ENCODE data around the gene PTPRO.

Gene PTPRO

DNA sequence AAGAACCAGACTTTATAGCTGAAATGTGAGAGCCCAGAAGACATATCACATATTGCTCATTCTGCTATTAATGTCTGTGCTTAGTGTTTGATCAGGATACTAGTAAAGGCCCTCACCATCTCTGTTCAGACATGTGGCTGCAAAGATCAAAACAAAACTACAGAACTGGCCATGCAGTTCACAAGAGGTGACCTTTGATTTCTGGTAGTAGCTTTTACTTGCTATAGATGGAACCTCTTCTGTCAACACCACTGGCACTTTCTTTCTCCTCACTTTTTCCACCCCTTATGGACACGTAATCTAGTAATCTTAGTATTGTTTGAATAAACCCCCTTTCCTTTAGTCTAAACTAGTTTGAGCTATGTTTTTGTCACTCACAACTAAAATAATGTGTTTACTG, 252.0 kb downstream of the PTPRO start:
- DNase-seq: no peak

DNA sequence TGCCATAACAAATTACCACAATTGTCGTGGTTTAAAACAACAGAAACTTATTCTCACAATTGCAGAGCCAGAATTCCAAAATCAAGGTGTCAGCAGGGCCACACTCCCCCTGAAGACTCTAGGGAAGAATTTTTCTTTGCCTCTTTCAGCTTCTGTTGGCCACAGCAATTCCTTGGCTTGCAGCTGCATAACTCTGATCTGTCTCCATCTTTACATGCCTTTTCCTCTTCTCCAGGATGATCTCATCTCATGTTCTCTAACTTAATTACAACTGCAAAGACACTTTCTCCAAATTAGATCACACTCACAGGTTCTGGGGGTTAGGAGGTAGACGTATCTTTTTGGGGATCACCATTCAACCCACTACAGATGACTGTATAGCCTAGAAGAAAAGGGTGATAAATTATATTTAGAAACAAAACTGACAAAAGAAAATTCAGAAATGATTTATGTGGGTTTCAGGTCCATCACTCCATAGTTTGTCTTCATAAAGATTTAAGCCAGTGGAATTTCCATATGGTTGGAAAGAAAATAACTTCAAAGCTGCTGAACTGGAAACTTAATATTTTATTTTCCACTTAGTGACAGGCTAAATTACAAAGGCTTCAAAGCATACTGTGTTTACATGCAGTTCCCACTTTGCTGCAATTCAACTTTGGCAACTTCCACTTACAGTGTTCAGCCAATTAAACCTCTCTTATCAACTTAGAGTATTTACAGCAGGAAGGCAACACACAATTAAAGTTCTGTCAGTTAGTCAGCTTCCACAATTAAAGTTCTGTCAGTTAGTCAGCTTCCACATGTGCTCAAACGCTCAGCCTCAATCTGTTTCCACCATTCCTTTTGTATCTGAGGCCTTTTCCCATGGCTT, 253.6 kb downstream of the PTPRO start:
- DNase-seq: no peak

DNA sequence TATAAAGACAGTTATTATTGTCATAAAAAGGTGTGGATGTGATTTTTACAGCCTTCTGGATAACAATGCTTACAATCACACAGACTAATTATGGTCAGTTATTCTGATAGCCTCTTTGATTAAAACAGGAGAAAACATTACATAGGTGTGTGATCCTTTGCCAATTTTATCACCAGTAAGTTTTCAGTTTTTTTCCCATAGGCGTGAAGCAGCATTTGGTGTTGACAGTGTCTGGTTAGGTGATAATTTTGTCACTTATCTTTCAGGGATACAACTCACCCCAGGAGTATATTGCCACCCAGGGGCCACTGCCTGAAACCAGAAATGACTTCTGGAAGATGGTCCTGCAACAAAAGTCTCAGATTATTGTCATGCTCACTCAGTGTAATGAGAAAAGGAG, 258.1 kb downstream of the PTPRO start:
- DNase-seq: no peak

DNA sequence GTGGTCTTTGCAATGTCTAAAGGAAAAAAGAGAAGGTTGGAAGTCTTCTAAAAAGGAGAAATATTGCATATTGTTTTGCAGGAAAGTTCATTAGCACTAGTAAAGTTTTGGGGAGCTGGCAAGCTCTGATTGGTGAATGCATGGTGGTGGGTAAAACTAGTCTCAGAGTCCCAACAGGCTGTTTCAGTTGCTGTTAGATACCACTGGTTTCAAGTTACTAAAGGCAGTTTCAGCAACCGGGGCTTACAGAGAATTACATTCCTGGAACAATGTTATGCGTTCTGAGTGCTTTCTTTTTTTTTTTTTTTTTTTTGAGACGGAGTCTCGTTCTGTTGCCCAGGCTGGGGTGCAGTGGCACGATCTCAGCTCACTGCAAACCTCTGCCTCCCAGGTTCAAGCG, 258.7 kb downstream of the PTPRO start:
- no peak for DNase-seq

DNA sequence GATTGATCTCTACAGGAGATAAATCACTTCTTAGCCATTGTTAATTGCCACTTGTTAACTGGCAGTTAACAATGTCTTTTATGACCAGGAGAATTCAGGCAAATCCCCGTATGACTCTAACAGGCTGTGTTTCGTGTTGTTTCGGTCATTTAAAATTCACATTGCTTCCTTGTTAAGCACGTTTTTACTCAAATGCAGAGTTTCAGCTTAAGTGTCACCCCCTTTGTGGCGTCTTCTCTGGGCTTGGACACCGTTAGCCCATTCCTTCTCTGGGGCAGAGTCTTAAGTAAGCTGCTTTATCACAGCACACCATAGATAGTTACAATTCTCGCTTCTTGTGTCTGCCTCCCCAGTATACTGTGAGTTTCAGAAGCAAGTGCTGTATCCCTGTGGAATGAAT, 261.5 kb downstream of the PTPRO start:
- no peak for DNase-seq

DNA sequence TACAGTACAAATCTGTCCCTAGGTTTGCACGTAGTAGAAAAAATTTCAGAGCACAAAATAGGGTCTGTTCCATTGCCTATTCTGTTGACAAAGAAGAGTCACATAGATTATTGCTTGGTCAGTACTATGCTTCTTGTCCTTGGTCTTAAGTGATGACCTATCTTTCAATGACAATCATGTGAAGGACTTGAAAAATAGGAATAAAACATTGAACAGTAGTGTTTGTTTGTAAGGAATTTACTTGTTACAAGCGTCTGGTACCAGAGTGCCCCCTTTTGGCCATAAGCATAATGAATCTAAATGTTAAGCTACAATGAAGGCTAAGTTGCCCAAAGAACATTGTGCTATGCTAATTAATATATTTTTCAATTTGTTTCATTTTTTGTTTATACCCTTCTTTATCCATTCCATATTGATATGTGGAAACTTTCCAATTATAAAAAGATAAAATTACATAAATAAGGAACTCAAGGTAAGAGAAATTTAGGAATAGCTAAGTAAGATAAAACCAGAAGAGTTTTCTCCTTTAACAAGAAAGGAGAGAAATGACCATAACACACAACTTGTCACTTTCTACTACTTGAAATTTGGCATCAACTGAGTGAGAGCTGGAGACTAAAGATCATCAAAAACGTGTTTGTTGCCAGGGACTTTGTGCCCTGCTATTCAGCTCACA, 262.2 kb downstream of the PTPRO start:
- peak; percentile 2 for DNase-seq

DNA sequence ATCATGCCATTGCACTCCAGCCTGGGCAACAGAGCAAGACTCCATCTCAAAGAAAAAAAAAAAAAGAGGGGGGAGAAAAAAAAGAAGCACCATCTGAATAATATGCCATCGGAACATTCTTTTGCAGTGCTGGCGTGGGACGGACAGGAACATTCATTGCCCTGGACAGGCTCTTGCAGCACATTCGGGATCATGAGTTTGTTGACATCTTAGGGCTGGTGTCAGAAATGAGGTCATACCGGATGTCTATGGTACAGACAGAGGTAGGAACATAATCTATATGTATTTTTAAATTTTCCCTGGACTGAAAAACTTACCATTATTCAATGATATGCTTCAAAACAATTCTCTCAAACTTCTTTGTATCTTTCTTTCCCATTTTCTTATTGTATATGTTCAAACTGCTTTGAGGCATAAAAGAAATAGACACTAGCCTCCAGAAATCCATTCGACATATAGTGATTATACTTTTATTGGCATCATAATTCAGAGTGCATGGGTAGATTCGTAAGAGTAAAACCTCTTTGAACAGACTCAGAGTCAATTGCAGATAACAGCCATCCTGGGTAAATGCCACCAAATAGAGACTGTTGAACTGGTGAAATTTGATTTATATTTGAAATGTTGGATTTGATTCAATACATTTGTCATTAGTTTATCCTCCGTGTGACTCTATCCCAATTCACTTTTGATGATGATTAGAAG, 267.2 kb downstream of the PTPRO start:
- DNase-seq: no peak

DNA sequence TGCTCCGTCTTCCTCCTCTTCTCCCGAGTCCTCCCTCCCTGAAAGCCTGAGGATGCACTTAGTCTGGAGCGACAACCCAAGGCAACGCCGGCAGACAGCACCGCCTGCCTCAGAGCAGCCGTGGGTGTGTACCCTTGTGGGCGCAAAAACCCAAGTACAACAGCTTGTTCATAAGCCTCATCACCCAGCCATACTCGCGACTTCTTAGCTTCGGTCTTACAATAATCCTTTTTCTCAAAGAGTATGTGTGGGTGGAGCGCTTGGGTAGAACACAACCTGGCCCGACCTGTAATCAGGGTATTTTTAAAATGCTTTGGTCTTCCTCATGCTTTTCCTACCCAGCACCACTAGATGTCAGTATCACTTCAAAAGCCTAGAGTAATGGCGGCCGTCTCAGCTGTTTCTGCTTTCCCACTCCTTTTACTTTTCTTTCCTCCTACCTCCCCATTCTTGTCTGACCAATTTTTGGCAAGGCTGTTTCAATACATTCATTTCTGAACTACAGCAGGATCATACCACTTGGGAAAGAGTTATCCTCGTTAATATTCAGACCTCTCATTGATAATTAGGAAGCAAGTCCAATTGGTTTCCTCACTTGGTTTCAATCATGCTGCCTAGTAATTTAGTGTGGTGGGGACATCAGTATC, 268.0 kb downstream of the PTPRO start:
- DNase-seq: no peak

DNA sequence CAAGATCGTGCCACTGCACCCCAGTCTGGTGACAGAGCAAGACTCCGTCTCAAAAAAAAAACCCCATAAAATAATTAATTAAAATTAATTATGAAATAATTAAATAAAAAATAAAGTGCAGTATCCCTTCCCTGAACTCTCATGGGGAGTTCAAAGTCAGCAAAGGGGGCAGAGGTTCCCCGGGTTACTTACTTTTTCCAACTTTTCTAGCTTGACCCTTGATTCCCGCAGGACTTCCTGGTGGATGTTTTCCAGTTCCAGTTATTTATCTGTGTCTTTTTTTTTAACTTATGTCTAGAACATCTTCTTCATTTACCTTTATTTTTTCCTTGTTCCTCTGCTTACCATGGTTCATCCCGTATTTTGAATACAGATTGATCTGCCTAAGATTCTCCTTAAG, 269.5 kb downstream of the PTPRO start:
- no peak for DNase-seq

DNA sequence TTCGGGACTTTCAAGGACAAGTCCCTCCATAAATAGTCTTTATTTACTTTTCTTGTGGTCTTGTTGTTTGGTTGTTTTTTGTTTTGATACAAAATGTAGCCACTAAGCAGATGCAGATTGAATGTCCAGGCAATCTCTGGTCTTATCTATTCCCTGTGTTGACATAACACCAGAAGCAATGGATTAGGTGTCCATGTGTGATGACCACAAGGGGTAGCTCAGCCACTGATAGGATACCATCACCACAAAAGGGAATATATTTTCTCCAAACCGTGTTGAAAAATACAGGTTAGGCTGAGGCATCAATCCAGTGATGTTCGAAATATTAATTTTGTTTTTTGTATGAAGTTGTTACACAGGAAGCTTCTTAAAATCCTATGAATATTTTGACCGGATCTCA, 270.6 kb downstream of the PTPRO start:
- DNase-seq: no peak

DNA sequence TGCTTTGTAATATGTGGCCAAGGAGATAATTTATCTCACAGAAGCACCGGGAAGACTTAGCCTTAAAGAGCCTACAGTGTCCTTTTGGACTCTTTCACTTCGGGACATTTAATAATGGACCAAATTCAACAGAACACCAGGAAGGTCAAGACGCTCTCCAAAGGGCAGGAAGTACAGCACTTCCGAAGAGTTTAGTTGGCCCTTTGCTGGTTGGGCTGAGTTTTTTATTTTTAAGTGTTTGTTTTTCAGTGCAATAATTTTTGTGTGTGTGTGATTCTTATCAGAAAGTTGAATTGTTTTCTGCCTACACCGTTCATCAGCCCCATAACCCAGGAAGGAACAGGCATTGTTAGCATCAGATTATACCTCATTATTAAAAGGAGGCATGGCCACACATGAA, 273.9 kb downstream of the PTPRO start:
- no peak for DNase-seq

DNA sequence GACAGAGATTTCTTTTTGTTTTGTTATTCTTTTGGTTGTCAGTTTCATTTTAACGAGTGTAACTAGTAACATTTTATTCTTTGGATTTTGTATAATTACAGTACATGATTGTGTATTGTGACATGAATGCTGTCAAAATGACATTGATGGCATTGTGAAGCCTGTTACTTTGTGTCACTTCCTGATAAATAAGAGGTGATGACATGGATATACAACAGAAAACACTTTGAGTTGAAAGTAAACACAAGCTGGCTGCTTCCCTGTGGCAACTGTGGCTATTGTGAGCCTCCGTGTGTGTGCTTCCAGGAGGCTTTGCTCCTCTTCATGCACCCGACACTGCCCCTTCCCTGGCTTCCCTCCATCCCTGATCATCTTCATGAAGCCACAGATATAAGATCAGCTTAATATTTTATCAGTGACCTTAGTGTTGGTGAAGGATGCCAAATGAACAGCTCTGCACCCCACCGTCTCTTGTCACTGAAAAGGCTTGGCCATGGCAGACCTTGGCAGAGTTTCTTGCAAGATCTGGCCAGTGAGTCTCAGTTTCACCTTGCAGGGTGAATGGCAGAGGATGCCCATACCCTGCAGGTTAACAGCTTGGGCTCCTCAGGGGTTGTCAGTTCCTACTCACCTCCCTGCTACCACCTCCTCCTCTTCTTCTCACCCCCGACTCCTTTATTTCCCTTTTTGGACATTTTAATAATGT, 275.0 kb downstream of the PTPRO start:
- DNase-seq: no peak

DNA sequence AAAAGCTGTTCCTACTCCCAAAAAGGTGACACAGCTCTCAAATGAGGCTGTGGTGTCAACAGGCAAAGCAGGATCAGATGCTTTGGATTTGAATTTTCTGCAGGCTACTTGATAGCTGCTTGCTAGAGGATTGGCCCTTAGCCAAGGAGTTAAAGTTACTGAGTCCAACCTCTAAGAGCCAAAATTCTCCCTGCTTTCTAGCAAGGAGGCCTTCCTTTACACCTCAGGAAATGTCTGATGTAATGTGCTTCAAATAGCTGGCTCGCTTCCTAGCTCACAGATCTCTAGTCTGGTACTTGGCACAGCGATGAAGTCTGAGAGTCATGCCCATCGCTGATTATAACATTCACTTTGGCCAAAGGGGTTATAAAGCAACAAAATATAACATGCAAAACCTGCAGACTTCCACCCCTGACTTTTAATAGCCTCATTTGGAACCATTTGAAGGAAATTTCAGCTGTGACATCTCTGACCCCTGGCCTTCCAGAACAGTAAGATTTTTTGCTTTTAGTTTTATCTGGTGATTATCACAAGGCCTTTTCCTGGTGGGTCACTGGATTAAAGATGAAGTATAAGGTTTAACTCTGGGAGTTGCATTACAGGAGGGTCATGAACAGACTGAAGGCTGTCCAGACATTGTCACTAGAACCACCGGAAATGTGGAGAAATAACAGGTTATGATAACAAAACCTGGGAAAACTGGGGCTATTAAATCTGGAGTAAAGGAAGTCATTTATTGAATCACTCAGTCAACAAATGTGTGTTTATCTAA, 277.1 kb downstream of the PTPRO start:
- no peak for DNase-seq

DNA sequence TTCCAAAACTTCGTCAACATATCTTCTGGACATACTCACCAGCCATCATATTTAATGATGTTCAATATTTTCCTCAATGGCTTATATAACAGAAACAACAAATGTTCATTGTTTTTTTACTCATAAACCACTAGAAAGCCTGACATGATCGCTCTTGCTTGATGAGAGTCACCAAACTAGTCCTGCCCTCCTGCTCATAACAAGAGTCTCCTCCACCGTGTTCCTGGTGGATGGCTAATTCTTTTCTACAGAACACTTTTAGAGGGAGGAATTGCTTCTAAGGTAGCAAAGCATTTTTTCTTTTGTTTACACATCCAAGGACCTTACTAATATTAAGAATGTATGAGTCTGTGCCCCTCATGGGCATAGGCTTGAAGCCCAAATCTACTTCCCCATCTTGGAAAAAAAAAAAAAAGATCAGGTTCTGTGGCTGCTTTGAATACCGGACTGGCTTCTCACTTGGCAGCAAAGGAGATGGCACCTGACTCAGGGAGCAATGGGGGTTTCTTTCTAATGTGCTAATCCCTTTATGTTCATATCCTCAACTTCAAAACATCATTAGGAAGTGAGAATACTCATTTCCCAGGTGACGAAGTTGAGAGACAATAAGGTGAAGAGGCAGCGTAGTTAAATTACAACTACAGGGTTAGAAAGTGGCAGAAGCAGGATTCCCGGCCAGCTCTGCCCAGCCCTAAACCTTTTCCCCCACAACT, 278.1 kb downstream of the PTPRO start:
- no peak for DNase-seq

DNA sequence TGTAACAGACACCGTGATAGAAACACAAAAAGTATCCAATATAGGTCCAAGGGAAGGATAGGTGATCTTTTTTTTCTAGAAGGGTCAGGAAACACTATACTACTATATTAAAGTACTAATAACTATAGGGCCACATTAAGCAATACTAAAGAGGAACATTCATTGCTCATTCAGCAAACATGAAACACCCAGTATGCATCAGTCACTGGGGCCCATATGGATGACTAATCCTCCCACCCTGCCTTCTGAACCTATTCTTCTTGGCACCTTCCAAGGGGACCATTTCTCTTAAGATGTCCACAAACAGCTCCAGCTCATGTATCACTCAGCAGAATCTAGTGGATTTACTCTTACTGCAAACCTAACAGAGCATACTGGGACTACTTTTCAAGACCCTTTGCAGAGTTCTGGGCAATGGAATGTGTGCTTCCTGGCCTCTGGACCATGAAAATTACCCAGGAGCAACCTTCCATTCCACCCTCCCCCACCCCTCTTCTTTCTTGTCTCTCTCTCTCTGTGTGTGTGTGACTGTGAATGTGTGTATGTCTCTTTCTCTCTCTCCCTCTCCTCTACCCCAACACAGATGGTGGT, 279.0 kb downstream of the PTPRO start:
- DNase-seq: no peak

DNA sequence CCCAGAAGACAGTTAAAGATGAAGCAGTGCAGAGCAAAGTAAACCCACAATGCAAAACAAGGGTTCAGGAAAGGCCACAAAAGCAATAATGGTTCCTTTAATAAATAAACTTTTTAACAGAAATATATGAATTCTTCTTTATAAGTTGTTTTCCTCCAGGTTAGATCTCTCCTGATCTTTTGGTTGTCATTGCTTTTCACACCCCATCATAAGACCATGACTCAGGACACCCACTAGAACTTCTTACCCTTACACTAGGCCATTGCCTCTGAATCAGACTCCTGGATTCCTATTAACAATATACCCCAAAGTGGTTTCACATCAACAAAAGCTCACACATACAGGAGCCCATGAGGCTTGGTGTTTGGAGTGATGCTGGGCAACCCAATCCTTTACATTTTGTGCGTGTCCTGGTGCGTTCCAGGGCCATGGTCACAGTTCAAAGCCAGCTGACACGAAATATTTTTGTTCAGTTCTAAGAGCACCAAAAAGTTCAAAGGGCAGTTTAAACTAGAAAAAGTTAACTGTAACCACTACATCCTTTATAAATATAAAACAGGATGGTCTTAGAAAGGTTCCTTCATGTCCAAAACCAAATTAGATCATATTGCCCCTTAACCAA, 279.9 kb downstream of the PTPRO start:
- DNase-seq: no peak

DNA sequence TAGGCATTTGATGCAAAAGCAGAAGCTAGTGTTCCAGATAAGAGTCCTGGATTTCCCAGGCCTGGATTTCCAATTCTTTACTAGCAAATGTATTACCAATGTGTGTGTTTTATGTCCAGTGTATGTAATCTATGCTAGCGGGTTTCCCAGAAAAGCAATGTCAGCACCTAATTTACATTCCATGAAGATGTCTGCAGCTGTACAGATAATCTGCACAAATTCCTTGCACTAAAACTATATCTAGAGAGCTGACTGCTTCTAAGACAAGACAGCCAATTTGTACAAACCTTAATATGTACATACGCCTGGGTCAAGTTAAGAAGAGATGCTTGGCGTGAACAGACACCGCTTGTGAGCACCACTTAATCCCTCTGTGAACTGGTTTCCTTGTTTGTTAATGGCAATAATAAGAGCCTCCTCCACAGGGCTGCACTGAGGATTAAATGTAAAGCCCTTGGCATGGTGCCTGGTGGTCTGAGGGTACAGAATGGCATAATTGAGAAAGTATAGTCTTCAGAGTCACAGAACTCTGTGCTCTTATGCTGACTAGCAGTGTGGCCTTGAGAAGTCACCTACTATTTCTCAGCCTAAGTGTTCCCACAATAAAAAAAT, 281.3 kb downstream of the PTPRO start:
- DNase-seq: no peak

DNA sequence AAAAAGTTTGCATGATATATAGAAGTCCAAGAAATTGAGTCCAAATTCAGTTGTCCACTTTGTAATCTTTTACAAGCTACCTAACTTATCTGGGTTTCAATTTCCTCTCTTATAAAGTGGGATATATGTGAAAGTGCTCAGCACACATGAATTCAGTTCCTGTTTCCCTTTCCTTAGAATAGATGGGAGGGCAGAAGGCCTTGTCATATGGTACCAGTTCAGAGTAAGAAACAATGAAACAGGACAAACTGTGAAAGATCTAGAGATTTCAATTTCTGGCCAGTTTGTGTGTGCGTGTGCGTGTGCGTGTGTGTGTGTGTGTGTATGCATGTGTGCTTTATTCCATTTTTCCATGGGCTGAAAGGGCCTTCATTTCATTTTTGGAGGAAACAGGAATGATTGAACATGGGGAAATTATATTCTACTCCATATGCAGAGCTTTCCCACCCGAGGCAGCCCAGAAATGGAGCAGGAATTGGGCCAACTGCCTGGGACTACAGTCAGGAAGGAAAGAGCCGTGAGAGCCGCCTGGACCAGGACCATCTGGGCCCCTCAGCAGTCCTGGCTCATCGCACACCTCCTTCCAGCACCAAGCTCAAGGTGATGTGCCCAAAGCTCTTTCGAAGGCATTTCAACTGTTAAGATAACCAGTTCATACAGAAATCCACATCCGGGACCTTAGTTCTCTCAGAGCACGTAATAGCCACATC, 283.7 kb downstream of the PTPRO start:
- DNase-seq: no peak

DNA sequence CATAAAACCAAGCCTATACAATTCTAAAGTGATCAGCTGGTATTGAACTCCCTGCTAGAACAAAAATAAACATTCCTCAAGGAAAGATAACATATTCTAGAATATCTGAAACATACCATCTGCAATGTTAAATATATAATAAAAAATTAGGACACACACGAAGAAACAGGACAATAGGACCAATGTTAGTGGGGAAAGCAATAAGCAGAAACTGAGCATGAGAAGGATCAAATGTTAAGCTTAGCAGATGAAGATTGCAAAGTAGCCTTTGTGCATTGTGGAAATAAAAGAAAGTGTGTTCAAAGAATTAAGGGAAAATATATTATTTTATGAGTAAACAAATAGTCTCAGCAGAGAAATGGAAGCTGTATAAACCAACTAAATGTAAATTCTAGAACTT, 286.1 kb downstream of the PTPRO start:
- no peak for DNase-seq
